ENCODE results near the gene FAM187B. TPM values are rescaled to one million over a fixed set of nuclear protein-coding genes. Genes with fewer than 3 reads are reported as not detected.

FAM187B gene
- total RNA-seq = not detected in 2 replicates

GRCh38 chr19:35228177-35228930 is at the start of gene FAM187B:
Gene FAM187B, minus strand, starts transcription at chr19:35228739. Its CDS starts 59 bp downstream, at chr19:35228680.
- Mint-ChIP-seq H3K9me3 (no peaks in the 10 kb centered on the region), H3K36me3 (ENCODE audit: low read depth) (no peaks in the 10 kb centered on the region)

DNA sequence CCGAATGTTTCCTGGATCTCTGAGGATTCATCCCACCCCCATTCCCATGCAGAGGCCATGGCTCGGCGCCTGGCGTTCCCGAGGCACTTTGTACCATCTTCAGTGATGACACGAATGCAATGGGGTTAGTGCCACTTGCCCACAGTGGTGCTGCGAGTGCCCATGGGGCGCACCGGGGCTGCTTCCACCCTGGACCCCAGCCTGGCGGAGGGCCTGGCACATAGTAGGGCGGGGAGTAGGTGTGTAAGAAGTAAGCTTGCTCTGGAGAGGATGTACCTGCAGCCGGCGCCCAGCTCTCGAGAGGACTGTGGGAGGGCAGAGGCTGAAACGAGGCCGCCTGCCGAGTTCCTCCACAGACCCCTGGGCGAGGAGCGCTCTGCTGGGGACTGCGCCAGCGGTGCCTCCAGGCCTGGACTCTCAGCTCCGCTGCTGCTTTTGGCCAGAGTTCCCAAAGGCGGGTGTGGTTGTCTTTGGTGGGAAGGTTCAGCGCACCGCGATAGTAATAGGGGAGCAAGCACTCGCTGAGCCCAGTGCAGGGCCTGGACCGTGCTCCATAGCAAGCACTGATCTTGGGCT is 48.3 kb upstream of the FAM187B start:
- H3K27ac Mint-ChIP-seq = peak overlapping the region; percentile 58
- H3K9me3 Mint-ChIP-seq = no peaks in the 10 kb centered on the region
- no peak for DNase-seq
- H3K36me3 Mint-ChIP-seq (ENCODE audit: low read depth) = peaks cover 49% of the 10 kb centered on the region
- peaks cover under 1% of the 10 kb centered on the region for H3K4me1 Mint-ChIP-seq
- no peak overlapping the region for H3K4me3 Mint-ChIP-seq
- H3K27me3 Mint-ChIP-seq = peaks cover under 1% of the 10 kb centered on the region
- intact Hi-C loops (cut with micrococcal nuclease) = no loop called here

More at GRCh38 chr19:35228177-35228930, at the start of gene FAM187B:
- no peak within 1 kb of the TSS for H3K27ac Mint-ChIP-seq
- peaks cover 8% of the 10 kb centered on the region for H3K4me1 Mint-ChIP-seq
- DNase-seq = no peak
- no peak within 1 kb of the TSS for H3K4me3 Mint-ChIP-seq
- intact Hi-C loops (cut with micrococcal nuclease) = no loop called here
- peaks cover 5% of the 10 kb centered on the region for H3K27me3 Mint-ChIP-seq

DNA sequence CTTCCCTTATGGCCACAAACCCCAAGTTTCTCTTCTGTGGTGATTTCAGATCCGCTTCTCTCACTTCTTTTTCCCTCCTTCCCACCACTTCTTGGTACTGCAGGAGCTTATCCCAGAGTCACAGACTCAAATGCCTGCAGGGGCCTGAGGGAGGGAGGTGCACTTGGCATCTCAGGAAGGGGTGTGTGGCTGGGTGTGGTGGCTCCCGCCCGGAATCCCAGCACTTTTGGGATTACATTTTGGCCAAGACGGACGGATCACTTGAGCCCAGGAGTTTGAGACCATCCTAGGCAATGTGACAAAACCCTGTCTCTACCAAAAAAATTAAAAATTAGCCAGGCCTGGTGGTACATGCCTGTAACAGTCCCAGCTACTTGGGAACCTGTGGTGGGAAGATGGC is 45.8 kb upstream of the FAM187B start:
- DNase-seq = no peak
- Mint-ChIP-seq H3K36me3 (ENCODE audit: low read depth) (peaks cover 66% of the 10 kb centered on the region), H3K27me3 (no peaks in the 10 kb centered on the region), H3K27ac (no peak overlapping the region), H3K4me1 (peaks cover 5% of the 10 kb centered on the region), H3K9me3 (no peaks in the 10 kb centered on the region), H3K4me3 (no peak overlapping the region)
- intact Hi-C loops (cut with micrococcal nuclease) = no loop called here

DNA sequence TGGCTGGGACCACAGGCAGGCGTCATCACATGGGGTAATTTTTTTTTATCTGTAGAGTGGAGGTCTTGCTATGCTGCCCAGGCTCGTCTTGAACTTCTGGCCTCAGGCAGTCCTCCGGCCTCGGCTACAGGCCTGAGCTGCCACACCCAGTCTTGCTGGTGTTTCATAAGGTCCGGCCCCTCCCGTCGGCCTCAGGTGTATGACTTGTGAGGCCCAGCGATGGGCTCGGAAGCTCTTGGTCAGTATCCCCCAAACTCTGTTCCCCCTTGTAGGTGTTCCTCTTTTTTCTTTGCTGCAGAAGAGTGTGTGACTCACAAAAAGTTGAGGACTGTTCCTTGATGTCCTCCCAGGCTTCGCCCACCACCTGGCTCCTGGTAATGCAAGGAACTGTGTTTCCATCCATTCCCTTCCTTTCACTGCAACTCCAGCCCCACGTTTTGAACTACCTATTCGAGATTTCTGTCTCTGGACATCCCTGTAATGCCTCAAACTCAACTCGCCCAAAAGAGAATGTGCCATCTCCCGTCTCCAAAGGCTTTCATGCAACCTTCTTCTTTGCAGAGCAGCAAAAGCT is 45.2 kb upstream of the FAM187B start:
- Mint-ChIP-seq H3K4me3 (no peak overlapping the region), H3K9me3 (no peaks in the 10 kb centered on the region), H3K27ac (no peak overlapping the region), H3K27me3 (no peaks in the 10 kb centered on the region), H3K36me3 (ENCODE audit: low read depth) (peaks cover 66% of the 10 kb centered on the region), H3K4me1 (peaks cover 5% of the 10 kb centered on the region)
- DNase-seq = no peak
- intact Hi-C loops (cut with micrococcal nuclease) = no loop called here

GRCh38 chr19:35272954-35273649 is 44.6 kb upstream of the FAM187B start:
- Mint-ChIP-seq H3K27me3 (no peaks in the 10 kb centered on the region), H3K9me3 (no peaks in the 10 kb centered on the region), H3K4me1 (peaks cover 5% of the 10 kb centered on the region), H3K27ac (no peak overlapping the region), H3K4me3 (no peak overlapping the region), H3K36me3 (ENCODE audit: low read depth) (peaks cover 64% of the 10 kb centered on the region)
- no peak for DNase-seq
- intact Hi-C loops (cut with micrococcal nuclease) = no loop called here

DNA sequence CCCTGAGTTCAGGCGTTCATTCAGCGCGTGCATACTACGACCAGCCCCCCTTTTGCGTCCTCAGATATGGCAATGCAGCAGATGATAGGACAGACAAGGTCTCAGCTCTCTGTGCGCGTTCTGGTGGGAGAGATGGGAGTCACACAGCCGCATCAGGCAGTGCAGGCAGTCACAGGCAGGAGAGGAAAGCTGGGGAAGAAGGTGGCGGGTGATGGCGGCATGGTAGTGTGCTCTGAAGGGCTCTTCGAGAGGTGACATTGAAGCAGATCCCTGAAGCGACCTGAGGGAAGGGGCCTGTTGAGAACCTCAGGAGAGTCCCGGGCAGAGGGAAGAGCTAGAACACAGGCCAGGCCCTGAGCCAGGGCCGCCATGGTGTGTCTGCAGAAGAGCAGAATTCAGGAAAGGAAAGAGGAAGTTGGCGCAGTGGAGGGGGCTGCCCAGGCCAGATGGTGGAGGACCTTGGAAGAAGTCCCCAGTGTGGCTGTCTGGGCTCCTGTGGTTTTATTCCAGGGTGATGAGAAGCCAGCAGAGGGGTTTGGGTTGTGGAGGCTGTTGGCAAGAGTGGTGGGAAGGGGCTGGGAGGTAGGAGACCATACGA is 43.7 kb upstream of the FAM187B start:
- H3K9me3 Mint-ChIP-seq = no peaks in the 10 kb centered on the region
- no peak for DNase-seq
- H3K36me3 Mint-ChIP-seq (ENCODE audit: low read depth) = peaks cover 63% of the 10 kb centered on the region
- H3K4me3 Mint-ChIP-seq = no peak overlapping the region
- peak overlapping the region; percentile 0 for H3K27ac Mint-ChIP-seq
- H3K4me1 Mint-ChIP-seq = peaks cover 5% of the 10 kb centered on the region
- intact Hi-C loops (cut with micrococcal nuclease) = no loop called here
- no peaks in the 10 kb centered on the region for H3K27me3 Mint-ChIP-seq

DNA sequence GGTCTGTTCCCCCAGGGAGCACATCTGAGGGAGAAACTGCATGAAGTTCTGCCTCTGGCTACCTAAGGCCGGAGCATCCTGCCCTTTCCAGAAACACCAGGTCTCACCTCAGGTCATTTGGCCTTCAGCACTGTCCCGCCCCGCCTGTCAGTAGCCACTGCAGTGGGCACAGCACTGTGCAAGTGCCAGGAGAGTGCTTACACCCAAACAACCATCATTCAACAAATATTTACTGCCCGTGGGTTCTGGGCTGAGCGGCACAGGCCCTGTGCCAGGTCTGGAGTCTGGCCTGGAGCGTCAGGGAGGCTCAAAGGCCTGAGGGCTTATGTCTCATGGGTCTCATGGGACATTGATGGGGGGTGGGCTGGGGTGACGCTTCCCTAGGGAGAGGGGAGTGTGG is 43.0 kb upstream of the FAM187B start:
- intact Hi-C loops (cut with micrococcal nuclease) = no loop called here
- H3K27me3 Mint-ChIP-seq = no peaks in the 10 kb centered on the region

GRCh38 chr19:35270381-35270811 is 41.9 kb upstream of the FAM187B start:
- H3K4me1 Mint-ChIP-seq = peaks cover 12% of the 10 kb centered on the region
- no peak overlapping the region for H3K27ac Mint-ChIP-seq

More for the DNA sequence above, 43.0 kb upstream of the FAM187B start:
- Mint-ChIP-seq H3K9me3 (no peaks in the 10 kb centered on the region), H3K4me1 (peaks cover 5% of the 10 kb centered on the region), H3K27ac (no peak overlapping the region), H3K36me3 (ENCODE audit: low read depth) (peaks cover 57% of the 10 kb centered on the region), H3K4me3 (no peak overlapping the region)
- DNase-seq = no peak

DNA sequence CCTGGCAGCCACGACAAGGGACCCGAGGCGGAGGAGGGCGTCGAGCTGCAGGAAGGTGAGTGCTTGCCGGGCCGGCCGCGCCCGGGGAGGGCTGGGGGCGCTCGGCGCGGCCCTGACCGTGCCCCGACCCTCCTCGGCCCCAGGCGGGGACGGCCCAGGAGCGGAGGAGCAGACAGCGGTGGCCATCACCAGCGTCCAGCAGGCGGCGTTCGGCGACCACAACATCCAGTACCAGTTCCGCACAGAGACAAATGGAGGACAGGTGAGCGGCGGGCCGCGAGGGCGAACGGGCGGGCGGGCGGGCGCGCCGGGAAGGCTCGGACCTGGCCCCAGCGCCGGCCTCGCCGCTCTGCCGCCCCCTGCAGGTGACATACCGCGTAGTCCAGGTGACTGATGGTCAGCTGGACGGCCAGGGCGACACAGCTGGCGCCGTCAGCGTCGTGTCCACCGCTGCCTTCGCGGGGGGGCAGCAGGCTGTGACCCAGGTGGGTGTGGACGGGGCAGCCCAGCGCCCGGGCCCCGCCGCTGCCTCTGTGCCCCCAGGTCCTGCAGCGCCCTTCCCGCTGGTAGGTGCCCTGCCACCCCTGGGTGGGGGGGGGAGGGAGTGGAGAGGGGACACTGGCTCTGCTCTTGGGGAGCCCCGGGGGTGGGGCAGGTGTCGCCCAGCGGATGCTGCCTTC is 41.0 kb upstream of the FAM187B start:
- Mint-ChIP-seq H3K36me3 (ENCODE audit: low read depth) (peaks cover 50% of the 10 kb centered on the region), H3K4me1 (peaks cover 14% of the 10 kb centered on the region), H3K4me3 (peak overlapping the region; percentile 73), H3K9me3 (no peaks in the 10 kb centered on the region), H3K27me3 (no peaks in the 10 kb centered on the region), H3K27ac (peak overlapping the region; percentile 71)
- peak; percentile 92 for DNase-seq
- intact Hi-C loops (cut with micrococcal nuclease) = loop anchor here (1.0 to 2.0 kb wide), 2 partner anchors 78 to 115 kb away; partner anchors contain the start of genes FFAR1 and FXYD5

More at GRCh38 chr19:35270381-35270811, 41.9 kb upstream of the FAM187B start:
- Mint-ChIP-seq H3K36me3 (ENCODE audit: low read depth) (peaks cover 58% of the 10 kb centered on the region), H3K9me3 (no peaks in the 10 kb centered on the region), H3K27me3 (no peaks in the 10 kb centered on the region), H3K4me3 (peak overlapping the region; percentile 73)
- DNase-seq = no peak
- intact Hi-C loops (cut with micrococcal nuclease) = no loop called here

DNA sequence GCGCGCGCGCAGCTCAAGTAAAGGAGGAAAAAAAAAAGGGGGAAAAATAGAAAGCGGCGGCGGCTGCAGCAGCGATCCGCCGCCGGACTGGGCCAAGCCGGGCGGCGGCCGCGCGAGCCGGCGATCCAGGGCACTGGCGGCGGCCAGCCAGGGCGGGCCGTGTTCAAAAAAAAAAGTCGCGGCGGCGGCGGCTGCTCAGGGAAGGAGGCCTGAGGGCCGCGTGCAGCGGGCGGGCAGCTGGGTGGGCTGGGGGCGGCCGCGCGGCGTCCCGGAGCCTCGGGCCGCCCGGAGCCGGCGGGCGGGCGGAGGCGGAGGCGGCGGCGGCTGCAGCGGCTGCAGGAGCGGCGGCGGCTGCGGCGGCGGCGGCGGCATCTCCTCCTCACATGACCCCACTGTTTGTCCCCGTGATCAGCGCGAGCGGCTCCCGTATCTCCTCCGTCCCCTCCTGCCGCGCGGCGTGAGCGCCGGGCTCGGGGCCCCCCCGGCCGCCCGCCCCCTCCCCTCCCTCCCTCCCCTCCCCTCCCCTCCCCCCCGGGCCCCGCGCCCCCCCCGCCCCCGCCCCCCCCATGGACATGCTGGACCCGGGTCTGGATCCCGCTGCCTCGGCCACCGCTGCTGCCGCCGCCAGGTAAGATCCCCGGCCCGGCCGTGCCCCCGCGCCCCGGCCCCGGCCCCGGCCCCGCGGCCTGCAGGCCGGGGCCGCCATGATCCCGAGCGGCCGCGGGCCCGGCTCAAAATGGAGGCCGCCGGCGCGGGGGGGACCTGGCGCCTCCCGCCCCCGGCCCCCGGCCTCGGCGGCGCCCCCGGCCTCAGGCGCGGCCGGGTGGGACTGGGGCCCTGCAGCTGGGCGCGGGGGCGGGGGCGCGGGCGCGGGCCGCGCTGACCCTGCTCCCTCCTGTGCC is 40.2 kb upstream of the FAM187B start, which contains the start of gene USF2:
TSS of gene USF2 (plus strand) at position 427 of the 902 bp plus-strand sequence. CDS start at position 567, 140 bp downstream.
- peak within 1 kb of the TSS; percentile 91 for H3K4me3 Mint-ChIP-seq
- intact Hi-C loops (cut with micrococcal nuclease) = loop anchor here (1.0 to 2.0 kb wide), 3 partner anchors 79 to 127 kb away; partner anchors contain the start of genes FFAR1 and FXYD5
- H3K36me3 Mint-ChIP-seq (ENCODE audit: low read depth) = peaks cover 46% of the 10 kb centered on the region
- H3K4me1 Mint-ChIP-seq = peaks cover 15% of the 10 kb centered on the region
- peak within 1 kb of the TSS; percentile 94 for H3K27ac Mint-ChIP-seq
- peak; percentile 89 for DNase-seq
- no peaks in the 10 kb centered on the region for H3K27me3 Mint-ChIP-seq
- no peaks in the 10 kb centered on the region for H3K9me3 Mint-ChIP-seq

- Mint-ChIP-seq H3K9me3 (no peaks in the 10 kb centered on the region), H3K4me1 (peaks cover 15% of the 10 kb centered on the region), H3K27ac (peak overlapping the region; percentile 94), H3K36me3 (ENCODE audit: low read depth) (peaks cover 38% of the 10 kb centered on the region), H3K4me3 (peak overlapping the region; percentile 91), H3K27me3 (no peaks in the 10 kb centered on the region)
- intact Hi-C loops (cut with micrococcal nuclease) = loop anchor here (1.0 to 2.0 kb wide), 2 partner anchors 113 to 127 kb away; partner anchors contain the start of gene FXYD5
- DNase-seq = peak; percentile 94
Observed at GRCh38 chr19:35267818-35268535, 39.4 kb upstream of the FAM187B start.

All from activated CD4-positive, alpha-beta T cell treated with anti-CD3 and anti-CD28 coated beads, Interleukin-2, amount 10 ng/mL, durations not matched to agents 24 days and 14 days (primary cell).